Loucy (cell line): Measurements from ENCODE around the gene CD302.

ENCODE experiments used
- H2AFZ ChIP-seq: fragments of 200-600 bp; sonication (generic); 2 replicates; pipeline ENCODE4 v1.6.0; 2016; ENCODE audit warnings: antibody characterized with exemption, mild to moderate bottlenecking, low read length, moderate library complexity
- H3F3A ChIP-seq: fragments of 200-600 bp; 2 replicates; pipeline ENCODE4 v1.6.0; 2016; ENCODE audit warnings: antibody characterized with exemption, low read depth, mild to moderate bottlenecking
- H3K27me3 ChIP-seq: fragments of 200-600 bp; sonication (generic); 2 replicates; pipeline ENCODE4 v1.6.1; 2014; ENCODE audit warnings: low read length, mild to moderate bottlenecking; ENCODE audit not compliant: insufficient read depth, poor library complexity, severe bottlenecking
- H3K36me3 ChIP-seq: fragments of 200-600 bp; sonication (generic); 2 replicates; pipeline ENCODE4 v1.6.1; 2016; ENCODE audit warnings: low read length; ENCODE audit not compliant: insufficient read depth
- H3K4me1 ChIP-seq: fragments of 200-600 bp; sonication (generic); 2 replicates; pipeline ENCODE4 v1.5.1; 2014; ENCODE audit warnings: low read length, mild to moderate bottlenecking; ENCODE audit not compliant: insufficient read depth, poor library complexity, severe bottlenecking
- H3K4me2 ChIP-seq: fragments of 200-600 bp; sonication (generic); 2 replicates; pipeline ENCODE4 v1.6.0; 2014; ENCODE audit warnings: antibody characterized with exemption, low read length, low read depth, mild to moderate bottlenecking; ENCODE audit not compliant: poor library complexity, severe bottlenecking
- H3K4me3 ChIP-seq: fragments of 200-600 bp; sonication (generic); 2 replicates; pipeline ENCODE4 v1.5.1; 2014; ENCODE audit warnings: low read length, mild to moderate bottlenecking, mixed read lengths; ENCODE audit not compliant: poor library complexity, severe bottlenecking
- H3K79me2 ChIP-seq: fragments of 200-600 bp; sonication (generic); 2 replicates; pipeline ENCODE4 v1.6.1; 2014; ENCODE audit warnings: low read length; ENCODE audit not compliant: insufficient read depth
- H3K9ac ChIP-seq: fragments of 200-600 bp; sonication (generic); 2 replicates; pipeline ENCODE4 v1.6.0; 2014; ENCODE audit warnings: mild to moderate bottlenecking, low read depth, low read length, moderate library complexity; ENCODE audit not compliant: poor library complexity, severe bottlenecking
- H3K9me2 ChIP-seq: fragments of 200-600 bp; sonication (generic); replicated peaks from 2 replicates; pipeline ENCODE4 v1.6.1; 2016; ENCODE audit warnings: low read depth, low read length, mixed read lengths
- H3K9me3 ChIP-seq: fragments of 200-600 bp; sonication (generic); 2 replicates; pipeline ENCODE4 v1.6.1; 2014; ENCODE audit warnings: mild to moderate bottlenecking, antibody characterized with exemption, low read length, low read depth; ENCODE audit not compliant: insufficient read depth
- H4K20me1 ChIP-seq: fragments of 200-600 bp; sonication (generic); 2 replicates; pipeline ENCODE4 v1.6.0; 2014; ENCODE audit warnings: antibody characterized with exemption, low read length, mild to moderate bottlenecking; ENCODE audit not compliant: insufficient read depth, poor library complexity, severe bottlenecking
- EZH2phosphoT487 ChIP-seq: fragments of 200-600 bp; IDR thresholded peaks from 2 replicates; pipeline ENCODE4 v1.6.1; 2018; ENCODE audit warnings: antibody characterized with exemption, mild to moderate bottlenecking, moderate library complexity, borderline replicate concordance
- TF ChIP-seq, protein P1 (sequence below): fragments of 200-600 bp; sonication (generic); conservative IDR thresholded peaks from 2 replicates; pipeline ENCODE4 v1.5.1; 2014; ENCODE audit warnings: mild to moderate bottlenecking, antibody characterized with exemption, low read length

The CD302 gene

DNA sequence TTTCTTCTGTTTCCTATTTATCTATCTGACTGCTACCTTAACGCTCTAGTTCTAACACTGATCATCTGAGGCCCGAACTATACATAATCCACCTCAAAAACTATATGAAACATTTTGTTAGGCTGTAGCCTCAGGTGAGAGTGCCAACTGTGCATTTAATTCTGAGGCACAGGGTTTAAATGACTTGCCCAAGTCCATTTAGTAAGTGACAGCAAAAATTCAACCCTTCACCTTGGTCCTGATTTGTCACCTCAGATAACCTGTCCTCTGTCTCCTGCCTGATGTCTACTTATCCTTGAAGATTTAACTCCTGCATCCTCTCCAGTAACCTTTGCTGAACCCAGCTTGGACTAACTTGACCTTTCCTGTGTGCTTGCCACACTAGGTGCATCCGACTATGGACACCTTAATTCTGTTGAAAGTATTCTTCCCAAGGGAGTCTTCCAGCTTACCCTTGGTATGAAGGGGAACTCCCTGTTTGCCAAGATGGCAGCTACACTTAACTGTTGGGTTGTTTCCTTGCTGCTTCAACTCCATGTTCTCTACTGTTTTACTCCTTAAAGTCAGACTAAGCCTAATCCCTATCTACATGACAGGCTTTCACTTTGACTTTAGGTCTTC is 23.5 kb downstream of the CD302 start:
- no peak overlapping the region for H2AFZ ChIP-seq
- H3K36me3 ChIP-seq = peaks cover 11% of the 10 kb centered on the region; the same call in 1 of the 2 replicates
- no peaks in the 10 kb centered on the region for H3K79me2 ChIP-seq
- no peaks in the 10 kb centered on the region for H3K9me3 ChIP-seq
- no peaks in the 10 kb centered on the region for H3K27me3 ChIP-seq
- H3K4me2 ChIP-seq = no peak overlapping the region
- H3F3A ChIP-seq = no peaks in the 10 kb centered on the region
- TF ChIP-seq, protein P1, sequence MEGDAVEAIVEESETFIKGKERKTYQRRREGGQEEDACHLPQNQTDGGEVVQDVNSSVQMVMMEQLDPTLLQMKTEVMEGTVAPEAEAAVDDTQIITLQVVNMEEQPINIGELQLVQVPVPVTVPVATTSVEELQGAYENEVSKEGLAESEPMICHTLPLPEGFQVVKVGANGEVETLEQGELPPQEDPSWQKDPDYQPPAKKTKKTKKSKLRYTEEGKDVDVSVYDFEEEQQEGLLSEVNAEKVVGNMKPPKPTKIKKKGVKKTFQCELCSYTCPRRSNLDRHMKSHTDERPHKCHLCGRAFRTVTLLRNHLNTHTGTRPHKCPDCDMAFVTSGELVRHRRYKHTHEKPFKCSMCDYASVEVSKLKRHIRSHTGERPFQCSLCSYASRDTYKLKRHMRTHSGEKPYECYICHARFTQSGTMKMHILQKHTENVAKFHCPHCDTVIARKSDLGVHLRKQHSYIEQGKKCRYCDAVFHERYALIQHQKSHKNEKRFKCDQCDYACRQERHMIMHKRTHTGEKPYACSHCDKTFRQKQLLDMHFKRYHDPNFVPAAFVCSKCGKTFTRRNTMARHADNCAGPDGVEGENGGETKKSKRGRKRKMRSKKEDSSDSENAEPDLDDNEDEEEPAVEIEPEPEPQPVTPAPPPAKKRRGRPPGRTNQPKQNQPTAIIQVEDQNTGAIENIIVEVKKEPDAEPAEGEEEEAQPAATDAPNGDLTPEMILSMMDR = no peak
- no peak for TF ChIP-seq EZH2phosphoT487
- no peaks in the 10 kb centered on the region for H4K20me1 ChIP-seq
- no peaks in the 10 kb centered on the region for H3K9me2 ChIP-seq
- no peaks in the 10 kb centered on the region for H3K4me1 ChIP-seq
- no peak overlapping the region for H3K9ac ChIP-seq
- H3K4me3 ChIP-seq = no peak overlapping the region

DNA sequence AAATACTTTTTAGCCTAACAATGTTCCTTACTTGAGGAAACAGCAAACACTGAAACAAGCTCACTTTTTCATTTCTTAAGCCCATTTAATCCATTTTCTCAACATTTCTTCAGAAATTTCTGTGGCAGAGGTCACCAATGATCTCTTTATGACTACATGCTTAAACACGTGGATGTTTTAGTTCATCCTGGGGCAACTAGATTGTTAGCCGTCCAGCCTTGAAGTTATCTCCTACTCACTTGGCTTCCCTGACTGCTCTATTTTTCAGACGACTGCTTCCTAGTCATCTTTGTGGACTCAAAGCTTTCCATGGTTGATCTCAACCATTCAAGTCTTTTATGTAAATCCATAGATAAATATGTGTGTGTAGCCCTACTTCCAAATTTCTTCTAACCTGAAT is 24.1 kb downstream of the CD302 start:
- no peaks in the 10 kb centered on the region for H3F3A ChIP-seq
- H3K4me3 ChIP-seq = no peak overlapping the region
- no peaks in the 10 kb centered on the region for H3K79me2 ChIP-seq
- H3K36me3 ChIP-seq = peaks cover 17% of the 10 kb centered on the region; the same call in 1 of the 2 replicates
- H4K20me1 ChIP-seq = no peaks in the 10 kb centered on the region
- no peaks in the 10 kb centered on the region for H3K9me2 ChIP-seq
- no peak overlapping the region for H2AFZ ChIP-seq
- H3K9ac ChIP-seq = no peak overlapping the region
- H3K4me1 ChIP-seq = no peaks in the 10 kb centered on the region
- no peaks in the 10 kb centered on the region for H3K27me3 ChIP-seq
- H3K4me2 ChIP-seq = no peak overlapping the region
- no peaks in the 10 kb centered on the region for H3K9me3 ChIP-seq
- TF ChIP-seq EZH2phosphoT487 = no peak
- TF ChIP-seq, protein P1 = no peak

DNA sequence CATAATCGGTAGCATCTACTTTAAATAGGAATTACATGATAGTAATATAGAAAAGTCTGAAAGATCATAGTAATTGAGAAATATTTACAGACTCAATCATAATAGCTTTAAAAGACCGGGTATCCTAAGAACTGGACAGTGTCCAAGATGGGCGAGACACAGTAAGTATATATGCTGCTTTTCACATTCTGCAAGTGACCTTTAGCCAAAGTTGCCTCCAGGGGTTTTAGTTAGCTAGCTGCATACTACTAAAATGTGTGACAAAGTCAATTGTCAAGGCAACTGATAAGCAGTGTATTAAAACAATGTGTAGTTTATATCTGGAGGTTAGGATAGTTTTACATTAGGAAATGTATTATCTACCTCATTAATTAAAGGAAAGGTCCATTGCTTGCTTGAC is 24.6 kb downstream of the CD302 start:
- no peaks in the 10 kb centered on the region for H4K20me1 ChIP-seq
- peaks cover 20% of the 10 kb centered on the region; the same call in 1 of the 2 replicates for H3K36me3 ChIP-seq
- no peaks in the 10 kb centered on the region for H3K79me2 ChIP-seq
- no peaks in the 10 kb centered on the region for H3K27me3 ChIP-seq
- no peaks in the 10 kb centered on the region for H3F3A ChIP-seq
- no peak overlapping the region for H2AFZ ChIP-seq
- no peak overlapping the region for H3K9ac ChIP-seq
- no peaks in the 10 kb centered on the region for H3K9me3 ChIP-seq
- TF ChIP-seq EZH2phosphoT487 = no peak
- TF ChIP-seq, protein P1 = no peak
- H3K9me2 ChIP-seq = no peaks in the 10 kb centered on the region
- H3K4me2 ChIP-seq = no peak overlapping the region
- no peak overlapping the region for H3K4me3 ChIP-seq
- H3K4me1 ChIP-seq = no peaks in the 10 kb centered on the region
